Thoracic aorta (tissue), 2 donors: ENCODE results near the gene NUDT1. TPM values are rescaled to one million over a fixed set of nuclear protein-coding genes. Genes with fewer than 3 reads are reported as not detected.

Experiments
- ATAC-seq: fragments of 150-250 bp; one replicate; pipeline ENCODE4 v1.8.0; 2017; ENCODE audit warnings: low read depth; ENCODE audit not compliant: insufficient number of reproducible peaks, low FRiP score
- DNase-seq: peaks from one replicate; pipeline ENCODE4 v3.0.0-alpha.2; 2020; ENCODE audit warnings: low spot score
- H3K27ac ChIP-seq, 2 donors: fragments of 200-600 bp; sonication (generic); 1 replicate in 1 of 2; 2 replicates in 1 of 2; pipeline ENCODE4 v1.5.1; 2016; ENCODE audit warnings: mild to moderate bottlenecking in 2 of 2, moderate library complexity in 2 of 2
- H3K27me3 ChIP-seq: fragments of 200-600 bp; sonication (generic); replicated peaks from 2 replicates; pipeline ENCODE4 v1.6.0; 2016; ENCODE audit warnings: mild to moderate bottlenecking; ENCODE audit not compliant: insufficient read depth
- H3K36me3 ChIP-seq: fragments of 200-600 bp; sonication (generic); one replicate; pipeline ENCODE4 v1.5.1; 2016
- H3K4me1 ChIP-seq, 2 donors: fragments of 200-600 bp; sonication (generic); 1 replicate in 1 of 2; 2 replicates in 1 of 2; pipeline versions ENCODE4 v1.5.1 to v1.6.0; 2016; ENCODE audit warnings: low read depth in 2 of 2, mild to moderate bottlenecking in 1 of 2; ENCODE audit not compliant: control insufficient read depth in 1 of 2
- H3K4me3 ChIP-seq: fragments of 200-600 bp; sonication (generic); 2 replicates; pipeline ENCODE4 v1.5.1; 2016; ENCODE audit warnings: mild to moderate bottlenecking
- H3K9me3 ChIP-seq: fragments of 200-600 bp; sonication (generic); 2 replicates; pipeline ENCODE4 v1.5.1; 2016
- CTCF ChIP-seq: fragments of 200-600 bp; sonication (generic); IDR thresholded peaks from one replicate; pipeline ENCODE4 v1.5.1; 2019; ENCODE audit warnings: antibody characterized with exemption
- total RNA-seq, 2 donors: library from RNA; depleted of rRNA; stranded (reverse); fragments of >200 nt; gene quantifications; one replicate each; pipeline versions ENCODE4 v1.1.0 to v1.2.3, GENCODE V29; 2016

Gene NUDT1
- total RNA-seq, 2 donors from 2014 or later, result 9.7 to 15.2 TPM

GRCh38 chr7:2233926-2234325 is 8.1 kb upstream of the NUDT1 start:
- ATAC-seq (no peak), DNase-seq (no peak)
- H3K36me3 ChIP-seq, result peaks cover 25% of the 10 kb centered on the region
- H3K4me3 ChIP-seq, result no peak overlapping the region
- peaks cover 15 to 36% of the 10 kb centered on the region in 2 donors for H3K4me1 ChIP-seq
- TF ChIP-seq CTCF, result no peak
- H3K27ac ChIP-seq, result no peak overlapping the region
- no peaks in the 10 kb centered on the region for H3K27me3 ChIP-seq
- no peaks in the 10 kb centered on the region for H3K9me3 ChIP-seq

GRCh38 chr7:2237109-2237602 is 4.9 kb upstream of the NUDT1 start:
- Histone ChIP-seq H3K27ac (peak overlapping the region in 1 of 2 donors; percentile 54), H3K36me3 (peaks cover 28% of the 10 kb centered on the region), H3K4me3 (no peak overlapping the region), H3K9me3 (no peaks in the 10 kb centered on the region), H3K4me1 (peaks cover 15 to 24% of the 10 kb centered on the region in 2 donors), H3K27me3 (no peaks in the 10 kb centered on the region)
- no peak for ATAC-seq
- TF ChIP-seq CTCF, result no peak
- DNase-seq, result no peak

- H3K27me3 ChIP-seq, result no peaks in the 10 kb centered on the region
- no peak for TF ChIP-seq CTCF
- H3K36me3 ChIP-seq, result peaks cover 28% of the 10 kb centered on the region
- H3K9me3 ChIP-seq, result no peaks in the 10 kb centered on the region
- H3K4me1 ChIP-seq, result peaks cover 12 to 23% of the 10 kb centered on the region in 2 donors
- no peak overlapping the region for H3K27ac ChIP-seq
- no peak for DNase-seq
- no peak for ATAC-seq
- H3K4me3 ChIP-seq, result no peak overlapping the region
Observed at GRCh38 chr7:2239242-2239641, 2.8 kb upstream of the NUDT1 start.

- peak; percentile 6 for TF ChIP-seq CTCF
- no peak for ATAC-seq
Observed at GRCh38 chr7:2242541-2243429, 759 bp downstream of the NUDT1 start.

GRCh38 chr7:2243458-2243857 is 1.4 kb downstream of the NUDT1 start:
- DNase-seq, result no peak
- Histone ChIP-seq H3K27me3 (no peaks in the 10 kb centered on the region), H3K36me3 (peaks cover 9% of the 10 kb centered on the region), H3K9me3 (no peaks in the 10 kb centered on the region), H3K27ac (no peak overlapping the region), H3K4me1 (peaks cover 12 to 24% of the 10 kb centered on the region in 2 donors), H3K4me3 (no peak overlapping the region)
- no peak for ATAC-seq
- TF ChIP-seq CTCF, result no peak

More at GRCh38 chr7:2242541-2243429, 759 bp downstream of the NUDT1 start:
- Histone ChIP-seq H3K9me3 (no peaks in the 10 kb centered on the region), H3K27ac (peak overlapping the region in 1 of 2 donors; percentile 4), H3K36me3 (peaks cover 16% of the 10 kb centered on the region), H3K27me3 (no peaks in the 10 kb centered on the region), H3K4me1 (peaks cover 12 to 23% of the 10 kb centered on the region in 2 donors), H3K4me3 (peak overlapping the region; percentile 79)
- DNase-seq, result no peak
